ENCODE results near the gene GRIFIN.

GRCh38 chr7:2499719-2500430, 23.7 kb upstream of the GRIFIN start:
- TF ChIP-seq CTCF (IDR thresholded peaks at IDR 0.05 in 8 of 11, conservative IDR thresholded peaks at IDR 0.05 in 3 of 11) (no peak), POLR2A (IDR thresholded peaks at IDR 0.05) (no peak)

All from spleen (tissue), 7 donors.